SK-N-SH (cell line): ENCODE measurements around the gene AMELY. TPM values are rescaled to one million over a fixed set of nuclear protein-coding genes. Genes with fewer than 3 reads are reported as not detected.

Experiments used
- CTCF ChIA-PET: fragments of 300-600, 350-600 bp; formaldehyde crosslinking; extraction: SDS; loops from one replicate; lab custom pipeline; 2021; lab: Yijun Ruan, JAX
- POLR2A ChIA-PET: fragments of 350-600 bp; sonication (Branson Sonifier 250); formaldehyde crosslinking; extraction: SDS; loops from one replicate; lab custom pipeline; 2020; ENCODE audit warnings: antibody characterized with exemption, inconsistent platforms; lab: Yijun Ruan, JAX
- DNase-seq: peaks from one replicate; pipeline ENCODE4 v3.0.0; 2012
- H2AFZ ChIP-seq: fragments of 200-600 bp; sonication (generic); 2 replicates; pipeline ENCODE4 v1.8.1; 2016; ENCODE audit warnings: antibody characterized with exemption, mild to moderate bottlenecking, low read depth
- H3F3A ChIP-seq: fragments of 200-600 bp; sonication (generic); replicated peaks from 2 replicates; pipeline ENCODE3; 2016; ENCODE audit warnings: antibody characterized with exemption, mild to moderate bottlenecking; ENCODE audit not compliant: insufficient read depth
- H3K27ac ChIP-seq, 2 experiments: fragments of 200-500 bp in 1 of 2; fragments of 200-600 bp in 1 of 2; sonication (Bioruptor generic) in 1 of 2; sonication (generic), shearing (Covaris generic) in 1 of 2; 2 replicates each; pipeline versions ENCODE4 v1.5.1 to v1.6.1; 2014 to 2016; ENCODE audit warnings: low read depth in 2 of 2, inconsistent platforms in 1 of 2, low read length in 1 of 2, mild to moderate bottlenecking in 1 of 2, mixed read lengths in 1 of 2
- H3K27me3 ChIP-seq: fragments of 200-600 bp; sonication (generic), shearing (Covaris generic); 2 replicates; pipeline ENCODE4 v1.6.1; 2016; ENCODE audit warnings: mixed run types; ENCODE audit not compliant: insufficient read depth
- H3K36me3 ChIP-seq, 2 experiments: fragments of 200-500 bp in 1 of 2; fragments of 200-600 bp in 1 of 2; sonication (Bioruptor generic) in 1 of 2; sonication (generic) in 1 of 2; replicated peaks in 1 of 2; 2 replicates each; pipeline versions ENCODE3 to v1.5.1; 2014 to 2016; ENCODE audit warnings: low read length in 1 of 2, mild to moderate bottlenecking in 1 of 2; ENCODE audit not compliant: insufficient read depth in 2 of 2, control insufficient read depth in 1 of 2
- H3K4me1 ChIP-seq, 2 experiments: fragments of 200-500 bp in 1 of 2; fragments of 200-600 bp in 1 of 2; sonication (Bioruptor generic) in 1 of 2; sonication (generic), shearing (Covaris generic) in 1 of 2; 2 replicates each; pipeline versions ENCODE4 v1.5.1 to v1.6.1; 2014 to 2016; ENCODE audit warnings: low read depth in 1 of 2, low read length in 1 of 2, mixed run types in 1 of 2; ENCODE audit not compliant: insufficient read depth in 2 of 2, control insufficient read depth in 1 of 2
- H3K4me2 ChIP-seq: fragments of 200-600 bp; sonication (generic), shearing (Covaris generic); 2 replicates; pipeline ENCODE4 v1.6.1; 2017; ENCODE audit warnings: mixed run types
- H3K4me3 ChIP-seq, 2 experiments: fragments of 200-500 bp in 1 of 2; fragments of 200-600 bp in 1 of 2; sonication (Bioruptor generic) in 1 of 2; sonication (generic), shearing (Covaris generic) in 1 of 2; 2 replicates each; pipeline versions ENCODE4 v1.5.1 to v1.8.1; 2014 to 2016; ENCODE audit warnings: low read depth in 2 of 2, inconsistent platforms in 1 of 2, low read length in 1 of 2, mild to moderate bottlenecking in 1 of 2, mixed read lengths in 1 of 2, moderate library complexity in 1 of 2
- H3K79me2 ChIP-seq: fragments of 200-600 bp; sonication (generic); 2 replicates; pipeline ENCODE4 v1.8.1; 2017; ENCODE audit warnings: mild to moderate bottlenecking; ENCODE audit not compliant: insufficient read depth
- H3K9ac ChIP-seq: fragments of 200-600 bp; sonication (generic); 2 replicates; pipeline ENCODE4 v1.6.1; 2017; ENCODE audit warnings: mixed run types
- H3K9me2 ChIP-seq: fragments of 200-600 bp; sonication (generic); 2 replicates; pipeline ENCODE4 v1.6.1; 2017; ENCODE audit warnings: mixed run types
- H3K9me3 ChIP-seq: fragments of 200-600 bp; sonication (generic); 2 replicates; pipeline ENCODE4 v1.6.1; 2017; ENCODE audit warnings: mixed run types, mild to moderate bottlenecking, moderate library complexity
- H4K20me1 ChIP-seq: fragments of 200-600 bp; sonication (generic); 2 replicates; pipeline ENCODE4 v1.6.1; 2017; ENCODE audit warnings: mild to moderate bottlenecking, mixed run types; ENCODE audit not compliant: insufficient read depth
- CHD2 ChIP-seq: fragments of 150-350 bp; IDR thresholded peaks from 2 replicates; pipeline ENCODE4 v1.6.1; 2018; ENCODE audit warnings: low read length; ENCODE audit not compliant: partially characterized antibody
- ELF1 ChIP-seq: IDR thresholded peaks from 2 replicates; pipeline ENCODE4 v1.4.0; 2012
- EP300 ChIP-seq, 2 experiments: IDR thresholded peaks; 2 replicates each; pipeline versions ENCODE4 v1.4.0 to v1.6.1; 2012; ENCODE audit warnings: borderline replicate concordance in 1 of 2, low read depth in 1 of 2, low read length in 1 of 2
- EZH2phosphoT487 ChIP-seq: fragments of 200-600 bp; sonication (generic); IDR thresholded peaks from 2 replicates; pipeline ENCODE4 v1.6.1; 2017; ENCODE audit warnings: low read depth, mixed run types, mild to moderate bottlenecking, antibody characterized with exemption, moderate library complexity, borderline replicate concordance
- FOXJ3 ChIP-seq: sonication (generic); formaldehyde crosslinking; IDR thresholded peaks from 2 replicates; pipeline ENCODE4 v1.5.1; 2020; ENCODE audit warnings: mild to moderate bottlenecking, missing genetic modification reagents
- GABPA ChIP-seq: IDR thresholded peaks from 2 replicates; pipeline ENCODE4 v1.4.0; 2012; ENCODE audit warnings: low read depth, mild to moderate bottlenecking
- JUND ChIP-seq: IDR thresholded peaks from 2 replicates; pipeline ENCODE4 v1.4.0; 2012
- MEF2A ChIP-seq: IDR thresholded peaks from 2 replicates; pipeline ENCODE4 v1.4.0; 2012; ENCODE audit warnings: low read depth, borderline replicate concordance
- NFIC ChIP-seq: IDR thresholded peaks from 2 replicates; pipeline ENCODE4 v1.4.0; 2012; ENCODE audit warnings: borderline replicate concordance
- PBX3 ChIP-seq: IDR thresholded peaks from 2 replicates; pipeline ENCODE4; 2012
- POLR2AphosphoS5 ChIP-seq: IDR thresholded peaks from 2 replicates; pipeline ENCODE4 v1.6.1; 2012; ENCODE audit warnings: low read depth, low read length
- RAD21 ChIP-seq: IDR thresholded peaks from 2 replicates; pipeline ENCODE4 v1.6.1; 2012; ENCODE audit warnings: mild to moderate bottlenecking, low read length
- REST ChIP-seq: IDR thresholded peaks from 2 replicates; pipeline ENCODE4 v1.6.1; 2012; ENCODE audit warnings: mild to moderate bottlenecking, low read depth, low read length, moderate library complexity
- RFX5 ChIP-seq: IDR thresholded peaks from 2 replicates; pipeline ENCODE4 v1.6.1; 2012; ENCODE audit warnings: mild to moderate bottlenecking, improper control_type of control experiment, low read length
- SIN3A ChIP-seq: IDR thresholded peaks from 2 replicates; pipeline ENCODE4 v1.6.1; 2012; ENCODE audit warnings: low read depth, mild to moderate bottlenecking, low read length, moderate library complexity, borderline replicate concordance
- SMC3 ChIP-seq: IDR thresholded peaks from 2 replicates; pipeline ENCODE4 v1.6.1; 2012; ENCODE audit warnings: low read depth, low read length, improper control_type of control experiment
- TCF12 ChIP-seq: IDR thresholded peaks from 2 replicates; pipeline ENCODE4 v1.4.0; 2012
- USF1 ChIP-seq: IDR thresholded peaks from 2 replicates; pipeline ENCODE4 v1.4.0; 2012; ENCODE audit warnings: low read depth, borderline replicate concordance
- WGBS: methylation state at CpG from one replicate; pipeline ENCODE4 v1.1.6; 2017; ENCODE audit warnings: low lambda C conversion rate; 5-methylcytosine and 5-hydroxymethylcytosine counted together
- polyA plus RNA-seq, 3 experiments: library from polyadenylated mRNA; depleted of rRNA; stranded (reverse); fragments of >200 nt; gene quantifications; 2 replicates each; pipeline ENCODE4 v1.2.3, GENCODE V29; 2012
- TF ChIP-seq, protein P1 (sequence below): fragments of 150-350 bp; IDR thresholded peaks from 2 replicates; pipeline ENCODE4 v1.6.1; 2017; ENCODE audit warnings: antibody characterized with exemption, low read length, low read depth, borderline replicate concordance
- TF ChIP-seq, protein P2 (sequence below): fragments of 200-600 bp; sonication (generic); IDR thresholded peaks from 2 replicates; pipeline ENCODE4 v1.6.1; 2017; ENCODE audit warnings: antibody characterized with exemption, mild to moderate bottlenecking, moderate library complexity

Gene AMELY
- polyA plus RNA-seq, 1 of the 3 experiments (the other 2 are of a cell fraction) = not detected

DNA sequence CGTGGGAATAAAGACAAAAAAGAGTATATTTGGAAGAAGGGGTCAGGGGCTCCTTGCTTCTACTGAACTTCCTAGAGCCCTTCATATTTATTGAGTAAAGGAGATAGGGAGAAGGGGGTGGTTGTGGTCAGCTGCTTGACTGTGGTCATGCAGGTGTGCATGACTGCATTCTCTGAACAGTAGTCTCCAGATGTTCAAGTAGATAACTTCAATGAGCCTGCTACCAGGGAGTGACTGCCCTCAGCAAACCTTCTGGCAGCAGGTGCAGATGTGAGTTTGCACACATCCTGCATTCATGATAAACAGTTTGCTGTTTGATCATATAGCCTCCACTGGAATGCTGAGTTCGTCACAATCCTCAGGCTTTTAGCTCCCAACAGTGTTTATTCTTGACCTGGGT, 9.5 kb upstream of the AMELY start:
- CTCF ChIA-PET = no interaction called here
- no peak overlapping the region for H3K4me3 ChIP-seq
- TF ChIP-seq USF1 = no peak
- TF ChIP-seq, protein P1, sequence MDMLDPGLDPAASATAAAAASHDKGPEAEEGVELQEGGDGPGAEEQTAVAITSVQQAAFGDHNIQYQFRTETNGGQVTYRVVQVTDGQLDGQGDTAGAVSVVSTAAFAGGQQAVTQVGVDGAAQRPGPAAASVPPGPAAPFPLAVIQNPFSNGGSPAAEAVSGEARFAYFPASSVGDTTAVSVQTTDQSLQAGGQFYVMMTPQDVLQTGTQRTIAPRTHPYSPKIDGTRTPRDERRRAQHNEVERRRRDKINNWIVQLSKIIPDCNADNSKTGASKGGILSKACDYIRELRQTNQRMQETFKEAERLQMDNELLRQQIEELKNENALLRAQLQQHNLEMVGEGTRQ = no peak
- no peak for TF ChIP-seq ELF1
- TF ChIP-seq, protein P2, sequence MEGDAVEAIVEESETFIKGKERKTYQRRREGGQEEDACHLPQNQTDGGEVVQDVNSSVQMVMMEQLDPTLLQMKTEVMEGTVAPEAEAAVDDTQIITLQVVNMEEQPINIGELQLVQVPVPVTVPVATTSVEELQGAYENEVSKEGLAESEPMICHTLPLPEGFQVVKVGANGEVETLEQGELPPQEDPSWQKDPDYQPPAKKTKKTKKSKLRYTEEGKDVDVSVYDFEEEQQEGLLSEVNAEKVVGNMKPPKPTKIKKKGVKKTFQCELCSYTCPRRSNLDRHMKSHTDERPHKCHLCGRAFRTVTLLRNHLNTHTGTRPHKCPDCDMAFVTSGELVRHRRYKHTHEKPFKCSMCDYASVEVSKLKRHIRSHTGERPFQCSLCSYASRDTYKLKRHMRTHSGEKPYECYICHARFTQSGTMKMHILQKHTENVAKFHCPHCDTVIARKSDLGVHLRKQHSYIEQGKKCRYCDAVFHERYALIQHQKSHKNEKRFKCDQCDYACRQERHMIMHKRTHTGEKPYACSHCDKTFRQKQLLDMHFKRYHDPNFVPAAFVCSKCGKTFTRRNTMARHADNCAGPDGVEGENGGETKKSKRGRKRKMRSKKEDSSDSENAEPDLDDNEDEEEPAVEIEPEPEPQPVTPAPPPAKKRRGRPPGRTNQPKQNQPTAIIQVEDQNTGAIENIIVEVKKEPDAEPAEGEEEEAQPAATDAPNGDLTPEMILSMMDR = no peak
- TF ChIP-seq, all 33 proteins: peak for 0
- no peaks in the 10 kb centered on the region for H3K36me3 ChIP-seq
- H2AFZ ChIP-seq = no peak overlapping the region
- no peaks in the 10 kb centered on the region for H4K20me1 ChIP-seq
- DNase-seq = no peak
- H3F3A ChIP-seq = no peaks in the 10 kb centered on the region
- H3K27ac ChIP-seq = no peak overlapping the region
- no peak overlapping the region for H3K9ac ChIP-seq
- H3K79me2 ChIP-seq = no peaks in the 10 kb centered on the region
- no peaks in the 10 kb centered on the region for H3K27me3 ChIP-seq
- H3K9me2 ChIP-seq = no peaks in the 10 kb centered on the region
- POLR2A ChIA-PET = no interaction called here
- no CpG with 5 or more reads among the region's 2 CpGs for WGBS
- no peaks in the 10 kb centered on the region for H3K4me1 ChIP-seq
- H3K9me3 ChIP-seq = no peaks in the 10 kb centered on the region
- H3K4me2 ChIP-seq = no peak overlapping the region

- CTCF ChIA-PET = no interaction called here
- no peak overlapping the region for H3K9ac ChIP-seq
- H3F3A ChIP-seq = no peaks in the 10 kb centered on the region
- no peak overlapping the region for H3K27ac ChIP-seq
- POLR2A ChIA-PET = no interaction called here
- no peaks in the 10 kb centered on the region for H3K36me3 ChIP-seq
- H3K4me3 ChIP-seq = no peak overlapping the region
- H3K4me1 ChIP-seq = no peaks in the 10 kb centered on the region
- H2AFZ ChIP-seq = no peak overlapping the region
- no peak for TF ChIP-seq JUND
- no peak for TF ChIP-seq FOXJ3 (CRISPR knock-in tag)
- TF ChIP-seq EP300 (IDR thresholded peaks at IDR 0.05; ENCODE audit: borderline replicate concordance in 1 of 2, low read depth in 1 of 2, low read length in 1 of 2) = no peak
- no peak for TF ChIP-seq TCF12
- TF ChIP-seq RFX5 = no peak
- no peak for TF ChIP-seq SIN3A
- no peak for TF ChIP-seq POLR2AphosphoS5
- no peak for TF ChIP-seq PBX3
- TF ChIP-seq GABPA = no peak
- TF ChIP-seq CHD2 = no peak
- TF ChIP-seq REST = no peak
- no peak for TF ChIP-seq ELF1
- no peak for TF ChIP-seq RAD21
- TF ChIP-seq EZH2phosphoT487 = no peak
- TF ChIP-seq, protein P1 = no peak
- TF ChIP-seq NFIC = no peak
- no peak for TF ChIP-seq MEF2A
- TF ChIP-seq SMC3 = no peak
- no peaks in the 10 kb centered on the region for H3K27me3 ChIP-seq
- no peaks in the 10 kb centered on the region for H3K9me2 ChIP-seq
- H4K20me1 ChIP-seq = no peaks in the 10 kb centered on the region
- no peak for DNase-seq
- no peaks in the 10 kb centered on the region for H3K79me2 ChIP-seq
- no peaks in the 10 kb centered on the region for H3K9me3 ChIP-seq
- no peak overlapping the region for H3K4me2 ChIP-seq
Measured at GRCh38 chrY:6913362-6913761, 1.8 kb upstream of the AMELY start.
